Measurements from ENCODE around the gene UFD1.

UFD1 gene

GRCh38 chr22:19516378-19517170 lies 37.6 kb upstream of the UFD1 start:
- no peaks in the 10 kb centered on the region for H3K27me3 ChIP-seq (ENCODE audit: insufficient read depth, poor library complexity, severe bottlenecking)

GRCh38 chr22:19515654-19516377 lies 36.8 kb upstream of the UFD1 start:
- no peak for ATAC-seq (ENCODE audit: low read depth)
- no peak overlapping the region for H3K27ac ChIP-seq (ENCODE audit: poor library complexity, severe bottlenecking)
- H3K9me3 ChIP-seq (ENCODE audit: severe bottlenecking) = peaks cover 2% of the 10 kb centered on the region
- peaks cover 3% of the 10 kb centered on the region for H3K4me1 ChIP-seq (ENCODE audit: insufficient read depth, poor library complexity, severe bottlenecking)
- DNase-seq (ENCODE audit: low spot score) = no peak
- peaks cover 63% of the 10 kb centered on the region for H3K36me3 ChIP-seq (ENCODE audit: low read depth)
- no peaks in the 10 kb centered on the region for H3K27me3 ChIP-seq (ENCODE audit: insufficient read depth, poor library complexity, severe bottlenecking)
- H3K4me3 ChIP-seq (ENCODE audit: severe bottlenecking) = no peak overlapping the region
- no peak for TF ChIP-seq CTCF (IDR thresholded peaks at IDR 0.05; ENCODE audit: poor library complexity, severe bottlenecking)

More at GRCh38 chr22:19516378-19517170, 37.6 kb upstream of the UFD1 start:
- no peak for TF ChIP-seq CTCF (IDR thresholded peaks at IDR 0.05; ENCODE audit: poor library complexity, severe bottlenecking)
- no peak for DNase-seq (ENCODE audit: low spot score)
- H3K27ac ChIP-seq (ENCODE audit: poor library complexity, severe bottlenecking) = no peak overlapping the region
- no peak overlapping the region for H3K4me3 ChIP-seq (ENCODE audit: severe bottlenecking)
- no peaks in the 10 kb centered on the region for H3K4me1 ChIP-seq (ENCODE audit: insufficient read depth, poor library complexity, severe bottlenecking)
- no peak for ATAC-seq (ENCODE audit: low read depth)
- peaks cover 56% of the 10 kb centered on the region for H3K36me3 ChIP-seq (ENCODE audit: low read depth)
- peaks cover 2% of the 10 kb centered on the region for H3K9me3 ChIP-seq (ENCODE audit: severe bottlenecking)

GRCh38 chr22:19514831-19515565 lies 36.0 kb upstream of the UFD1 start:
- peaks cover 2% of the 10 kb centered on the region for H3K9me3 ChIP-seq (ENCODE audit: severe bottlenecking)
- peaks cover 71% of the 10 kb centered on the region for H3K36me3 ChIP-seq (ENCODE audit: low read depth)
- no peak overlapping the region for H3K27ac ChIP-seq (ENCODE audit: poor library complexity, severe bottlenecking)
- H3K27me3 ChIP-seq (ENCODE audit: insufficient read depth, poor library complexity, severe bottlenecking) = no peaks in the 10 kb centered on the region
- no peak for TF ChIP-seq CTCF (IDR thresholded peaks at IDR 0.05; ENCODE audit: poor library complexity, severe bottlenecking)
- no peak for ATAC-seq (ENCODE audit: low read depth)
- H3K4me3 ChIP-seq (ENCODE audit: severe bottlenecking) = no peak overlapping the region
- peaks cover 10% of the 10 kb centered on the region for H3K4me1 ChIP-seq (ENCODE audit: insufficient read depth, poor library complexity, severe bottlenecking)
- DNase-seq (ENCODE audit: low spot score) = no peak

GRCh38 chr22:19513823-19514222 lies 34.8 kb upstream of the UFD1 start:
- H3K4me3 ChIP-seq (ENCODE audit: severe bottlenecking) = no peak overlapping the region
- H3K36me3 ChIP-seq (ENCODE audit: low read depth) = peaks cover 79% of the 10 kb centered on the region
- H3K9me3 ChIP-seq (ENCODE audit: severe bottlenecking) = peaks cover 2% of the 10 kb centered on the region
- no peak for TF ChIP-seq CTCF (IDR thresholded peaks at IDR 0.05; ENCODE audit: poor library complexity, severe bottlenecking)
- H3K27me3 ChIP-seq (ENCODE audit: insufficient read depth, poor library complexity, severe bottlenecking) = no peaks in the 10 kb centered on the region
- ATAC-seq (ENCODE audit: low read depth) (no peak), DNase-seq (ENCODE audit: low spot score) (no peak)
- peaks cover 10% of the 10 kb centered on the region for H3K4me1 ChIP-seq (ENCODE audit: insufficient read depth, poor library complexity, severe bottlenecking)
- H3K27ac ChIP-seq (ENCODE audit: poor library complexity, severe bottlenecking) = no peak overlapping the region

Data from RWPE2 (cell line).